Tibial nerve (tissue), 4 donors: Measurements from ENCODE around the gene LARP7. TPM values are rescaled to one million over a fixed set of nuclear protein-coding genes. Genes with fewer than 3 reads are reported as not detected.
"Not testable (repeated sequence)": the region's sequence is repeated elsewhere in the genome, so short reads cannot be mapped to it uniquely, and the experiment has no call there.

Experiments
- DNase-seq, 2 donors: peaks; one replicate each; pipeline ENCODE4 v3.0.0-alpha.2; 2019; ENCODE audit warnings: low spot score in 2 of 2
- H3K27ac ChIP-seq, 4 donors: fragments of 200-600 bp; sonication (generic) in 3 of 4; one replicate each; pipeline ENCODE4 v1.5.1; 2017 to 2019; ENCODE audit warnings: mild to moderate bottlenecking in 1 of 4
- H3K27me3 ChIP-seq, 2 donors: fragments of 200-600 bp; sonication (generic) in 1 of 2; one replicate each; pipeline versions ENCODE4 v1.5.1 to v1.6.0; 2017 to 2019
- H3K36me3 ChIP-seq, 3 donors: fragments of 200-600 bp; sonication (generic); one replicate each; pipeline ENCODE4 v1.5.1; 2018 to 2019
- H3K4me1 ChIP-seq, 4 donors: fragments of 200-600 bp; sonication (generic) in 3 of 4; one replicate each; pipeline ENCODE4 v1.5.1; 2017 to 2019
- H3K4me3 ChIP-seq, 4 donors: fragments of 200-600 bp; sonication (generic) in 3 of 4; one replicate each; pipeline ENCODE4 v1.5.1; 2017 to 2019; ENCODE audit warnings: mild to moderate bottlenecking in 1 of 4, moderate library complexity in 1 of 4
- H3K9me3 ChIP-seq, 4 donors: fragments of 200-600 bp; sonication (generic) in 3 of 4; one replicate each; pipeline ENCODE4 v1.5.1; 2017 to 2019
- CTCF ChIP-seq, 5 experiments: fragments of 200-600 bp in 3 of 5; fragments of 450-650 bp in 2 of 5; sonication (generic) in 3 of 5; IDR thresholded peaks; one replicate each; pipeline ENCODE4 v1.5.1; 2016 to 2019; ENCODE audit warnings: antibody characterized with exemption in 5 of 5, mild to moderate bottlenecking in 3 of 5, moderate library complexity in 2 of 5
- EP300 ChIP-seq, 2 donors: sonication (generic); formaldehyde crosslinking; IDR thresholded peaks; one replicate each; pipeline ENCODE4 v1.6.1; 2017; ENCODE audit warnings: antibody characterized with exemption in 2 of 2, mild to moderate bottlenecking in 1 of 2
- POLR2A ChIP-seq, 2 donors: fragments of 450-650 bp; IDR thresholded peaks; one replicate each; pipeline ENCODE4 v1.6.1; 2017; ENCODE audit warnings: antibody characterized with exemption in 2 of 2, mild to moderate bottlenecking in 2 of 2, moderate library complexity in 2 of 2
- WGBS, 2 donors: methylation state at CpG; one replicate each; pipeline ENCODE4 v1.1.5; 2018; 5-methylcytosine and 5-hydroxymethylcytosine counted together
- total RNA-seq, 4 donors: library from RNA; depleted of rRNA; stranded (reverse); fragments of >200 nt; gene quantifications; one replicate each; pipeline ENCODE4 v1.1.0, GENCODE V29; 2016

Gene LARP7
- total RNA-seq, 4 donors from 2014 or later = 29.4 to 47.3 (median 40.4) TPM

- H3K27ac ChIP-seq = no peak overlapping the region
- peaks cover 0 to 94% (median 22%) of the 10 kb centered on the region in 3 donors for H3K36me3 ChIP-seq
- no peak overlapping the region for H3K4me3 ChIP-seq
- no peak for TF ChIP-seq CTCF (IDR thresholded peaks at IDR 0.05)
- TF ChIP-seq POLR2A (IDR thresholded peaks at IDR 0.05) = no peak
- no peaks in the 10 kb centered on the region for H3K27me3 ChIP-seq
- DNase-seq = no peak
- H3K4me1 ChIP-seq = no peaks in the 10 kb centered on the region
- H3K9me3 ChIP-seq = no peaks in the 10 kb centered on the region
- 50 to 52% methylated on average over 2 of the region's 2 CpGs for WGBS, 2 donors
These were observed 12.1 kb downstream of the LARP7 start for GRCh38 chr4:112649055-112649408.

GRCh38 chr4:112650332-112650731 is 13.4 kb downstream of the LARP7 start:
- Histone ChIP-seq H3K27me3 (no peaks in the 10 kb centered on the region), H3K4me3 (no peak overlapping the region), H3K36me3 (peaks cover under 1 to 95% (median 22%) of the 10 kb centered on the region in 3 donors), H3K27ac (no peak overlapping the region), H3K4me1 (no peaks in the 10 kb centered on the region), H3K9me3 (no peaks in the 10 kb centered on the region)
- no peak for DNase-seq
- WGBS, 2 donors = 60 to 62% methylated on average over 4 of the region's 4 CpGs
- no peak for TF ChIP-seq POLR2A (IDR thresholded peaks at IDR 0.05)
- no peak for TF ChIP-seq EP300 (IDR thresholded peaks at IDR 0.05)
- no peak for TF ChIP-seq CTCF (IDR thresholded peaks at IDR 0.05)

- Histone ChIP-seq H3K9me3 (no peaks in the 10 kb centered on the region), H3K27me3 (no peaks in the 10 kb centered on the region), H3K4me3 (no peak overlapping the region), H3K36me3 (peaks cover 2 to 95% (median 31%) of the 10 kb centered on the region in 3 donors), H3K27ac (no peak overlapping the region), H3K4me1 (no peaks in the 10 kb centered on the region)
- TF ChIP-seq CTCF (IDR thresholded peaks at IDR 0.05) (no peak), POLR2A (IDR thresholded peaks at IDR 0.05) (no peak), EP300 (IDR thresholded peaks at IDR 0.05) (no peak)
- DNase-seq = no peak
These were observed 14.7 kb downstream of the LARP7 start for GRCh38 chr4:112651641-112652040.

GRCh38 chr4:112652216-112652615 is 15.3 kb downstream of the LARP7 start:
- no peak for DNase-seq
- Histone ChIP-seq H3K4me3 (no peak overlapping the region), H3K4me1 (no peaks in the 10 kb centered on the region), H3K36me3 (peaks cover 2 to 93% (median 25%) of the 10 kb centered on the region in 3 donors), H3K9me3 (no peaks in the 10 kb centered on the region), H3K27ac (no peak overlapping the region), H3K27me3 (no peaks in the 10 kb centered on the region)
- WGBS, 2 donors = 29 to 39% methylated on average over 1 of the region's 1 CpG
- TF ChIP-seq CTCF (IDR thresholded peaks at IDR 0.05) (no peak), EP300 (IDR thresholded peaks at IDR 0.05) (no peak), POLR2A (IDR thresholded peaks at IDR 0.05) (no peak)

GRCh38 chr4:112655270-112655669 is 18.3 kb downstream of the LARP7 start:
- no peak for DNase-seq
- Histone ChIP-seq H3K27me3 (no peaks in the 10 kb centered on the region), H3K36me3 (peaks cover 2 to 95% (median 19%) of the 10 kb centered on the region in 3 donors), H3K27ac (no peak overlapping the region), H3K9me3 (no peaks in the 10 kb centered on the region), H3K4me3 (no peak overlapping the region), H3K4me1 (no peaks in the 10 kb centered on the region)
- no peak for TF ChIP-seq CTCF (IDR thresholded peaks at IDR 0.05)
- no peak for TF ChIP-seq EP300 (IDR thresholded peaks at IDR 0.05)
- TF ChIP-seq POLR2A (IDR thresholded peaks at IDR 0.05) = no peak
- WGBS, 2 donors = 78% methylated on average over 5 of the region's 5 CpGs

GRCh38 chr4:112656115-112656514 is 19.2 kb downstream of the LARP7 start:
- DNase-seq, H3K4me1 ChIP-seq, H3K27me3 ChIP-seq, H3K27ac ChIP-seq, H3K4me3 ChIP-seq, H3K9me3 ChIP-seq: not testable (repeated sequence)
- H3K36me3 ChIP-seq = peaks cover 2 to 91% (median 19%) of the 10 kb centered on the region in 3 donors
- WGBS, 2 donors = 87% methylated on average over 5 of the region's 5 CpGs
